Esophagus squamous epithelium (tissue), 5 donors: Measurements from ENCODE around the gene PTPRN2. TPM values are rescaled to one million over a fixed set of nuclear protein-coding genes. Genes with fewer than 3 reads are reported as not detected.

Source experiments
- DNase-seq: peaks from one replicate; lab custom pipeline; 2025; lab: John Stamatoyannopoulos, UW
- H3K27ac ChIP-seq, 4 donors: fragments of 200-600 bp; sonication (generic); one replicate each; pipeline ENCODE4 v1.5.1; 2016 to 2019; ENCODE audit warnings: mild to moderate bottlenecking in 1 of 4
- H3K27me3 ChIP-seq, 4 donors: fragments of 200-600 bp; sonication (generic); 1 replicate in 3 of 4; 2 replicates in 1 of 4; pipeline versions ENCODE4 v1.5.1 to v1.6.0; 2017 to 2021; ENCODE audit warnings: antibody characterized with exemption in 1 of 4
- H3K36me3 ChIP-seq, 3 donors: fragments of 200-600 bp; sonication (generic); one replicate each; pipeline ENCODE4 v1.5.1; 2016 to 2019
- H3K4me1 ChIP-seq, 3 donors: fragments of 200-600 bp; sonication (generic); one replicate each; pipeline ENCODE4 v1.5.1; 2017 to 2019
- H3K4me3 ChIP-seq, 4 donors: fragments of 200-600 bp; sonication (generic); 1 replicate in 3 of 4; 2 replicates in 1 of 4; pipeline ENCODE4 v1.5.1; 2016 to 2019; ENCODE audit warnings: mild to moderate bottlenecking in 2 of 4, moderate library complexity in 1 of 4
- H3K9me3 ChIP-seq, 3 donors: fragments of 200-600 bp; sonication (generic); one replicate each; pipeline ENCODE4 v1.5.1; 2016 to 2019
- POLR2A ChIP-seq, 4 donors: fragments of 450-650 bp; IDR thresholded peaks; one replicate each; pipeline ENCODE4 v1.6.1; 2017; ENCODE audit warnings: antibody characterized with exemption in 4 of 4, mild to moderate bottlenecking in 4 of 4, moderate library complexity in 3 of 4
- WGBS, 2 donors: methylation state at CpG; one replicate each; pipeline ENCODE4 v1.1.5; 2018; 5-methylcytosine and 5-hydroxymethylcytosine counted together
- intact Hi-C: fragments of 100-400 bp; cut with DNase I; formaldehyde crosslinking; loops from one replicate; pipeline ENCODE4 v1.15.0; 2022
- total RNA-seq, 4 donors: library from RNA; depleted of rRNA; stranded (reverse); fragments of >200 nt; gene quantifications; one replicate each; pipeline ENCODE4 v1.1.0, GENCODE V29; 2016
- TF ChIP-seq, protein P1 (sequence below), 6 experiments: fragments of 450-650 bp in 4 of 6; fragments of 200-600 bp in 2 of 6; sonication (generic) in 2 of 6; IDR thresholded peaks; one replicate each; pipeline ENCODE4 v1.5.1; 2016 to 2019; ENCODE audit warnings: antibody characterized with exemption in 6 of 6, mild to moderate bottlenecking in 4 of 6, moderate library complexity in 4 of 6
- donor health status: DM: yes; HTN: yes; CAD: no.

The PTPRN2 gene
- total RNA-seq, 4 donors from 2014 or later, result 0.38 to 2.7 (median 1.0) TPM

- intact Hi-C loops, result no loop called here
- no peak for DNase-seq
- 66 to 76% methylated on average over 13 of the region's 13 CpGs for WGBS, 2 donors
- H3K4me1 ChIP-seq, result no peaks in the 10 kb centered on the region
- TF ChIP-seq POLR2A (IDR thresholded peaks at IDR 0.05), result no peak
- TF ChIP-seq, protein P1, sequence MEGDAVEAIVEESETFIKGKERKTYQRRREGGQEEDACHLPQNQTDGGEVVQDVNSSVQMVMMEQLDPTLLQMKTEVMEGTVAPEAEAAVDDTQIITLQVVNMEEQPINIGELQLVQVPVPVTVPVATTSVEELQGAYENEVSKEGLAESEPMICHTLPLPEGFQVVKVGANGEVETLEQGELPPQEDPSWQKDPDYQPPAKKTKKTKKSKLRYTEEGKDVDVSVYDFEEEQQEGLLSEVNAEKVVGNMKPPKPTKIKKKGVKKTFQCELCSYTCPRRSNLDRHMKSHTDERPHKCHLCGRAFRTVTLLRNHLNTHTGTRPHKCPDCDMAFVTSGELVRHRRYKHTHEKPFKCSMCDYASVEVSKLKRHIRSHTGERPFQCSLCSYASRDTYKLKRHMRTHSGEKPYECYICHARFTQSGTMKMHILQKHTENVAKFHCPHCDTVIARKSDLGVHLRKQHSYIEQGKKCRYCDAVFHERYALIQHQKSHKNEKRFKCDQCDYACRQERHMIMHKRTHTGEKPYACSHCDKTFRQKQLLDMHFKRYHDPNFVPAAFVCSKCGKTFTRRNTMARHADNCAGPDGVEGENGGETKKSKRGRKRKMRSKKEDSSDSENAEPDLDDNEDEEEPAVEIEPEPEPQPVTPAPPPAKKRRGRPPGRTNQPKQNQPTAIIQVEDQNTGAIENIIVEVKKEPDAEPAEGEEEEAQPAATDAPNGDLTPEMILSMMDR (IDR thresholded peaks at IDR 0.05), result no peak
- no peak overlapping the region for H3K4me3 ChIP-seq
- peaks cover 0 to 23% (median 0%) of the 10 kb centered on the region in 4 donors for H3K27me3 ChIP-seq
- no peak overlapping the region for H3K27ac ChIP-seq
- no peaks in the 10 kb centered on the region for H3K36me3 ChIP-seq
- H3K9me3 ChIP-seq, result peaks cover 0 to 4% (median 0%) of the 10 kb centered on the region in 3 donors
Measured at GRCh38 chr7:157495594-157495993, 1092.0 kb downstream of the PTPRN2 start.

- Histone ChIP-seq H3K9me3 (peaks cover 0 to 4% (median 0%) of the 10 kb centered on the region in 3 donors), H3K36me3 (no peaks in the 10 kb centered on the region), H3K4me1 (peaks cover 0 to 2% (median 0%) of the 10 kb centered on the region in 3 donors), H3K27ac (no peak overlapping the region), H3K4me3 (no peak overlapping the region), H3K27me3 (peaks cover 0 to 23% (median 0%) of the 10 kb centered on the region in 4 donors)
- DNase-seq, result no peak
- intact Hi-C loops, result no loop called here
- no peak for TF ChIP-seq POLR2A (IDR thresholded peaks at IDR 0.05)
- TF ChIP-seq, protein P1 (IDR thresholded peaks at IDR 0.05), result no peak
- WGBS, 2 donors, result 36% methylated on average over 2 of the region's 2 CpGs
Measured at GRCh38 chr7:157495177-157495553, 1092.5 kb downstream of the PTPRN2 start.

DNA sequence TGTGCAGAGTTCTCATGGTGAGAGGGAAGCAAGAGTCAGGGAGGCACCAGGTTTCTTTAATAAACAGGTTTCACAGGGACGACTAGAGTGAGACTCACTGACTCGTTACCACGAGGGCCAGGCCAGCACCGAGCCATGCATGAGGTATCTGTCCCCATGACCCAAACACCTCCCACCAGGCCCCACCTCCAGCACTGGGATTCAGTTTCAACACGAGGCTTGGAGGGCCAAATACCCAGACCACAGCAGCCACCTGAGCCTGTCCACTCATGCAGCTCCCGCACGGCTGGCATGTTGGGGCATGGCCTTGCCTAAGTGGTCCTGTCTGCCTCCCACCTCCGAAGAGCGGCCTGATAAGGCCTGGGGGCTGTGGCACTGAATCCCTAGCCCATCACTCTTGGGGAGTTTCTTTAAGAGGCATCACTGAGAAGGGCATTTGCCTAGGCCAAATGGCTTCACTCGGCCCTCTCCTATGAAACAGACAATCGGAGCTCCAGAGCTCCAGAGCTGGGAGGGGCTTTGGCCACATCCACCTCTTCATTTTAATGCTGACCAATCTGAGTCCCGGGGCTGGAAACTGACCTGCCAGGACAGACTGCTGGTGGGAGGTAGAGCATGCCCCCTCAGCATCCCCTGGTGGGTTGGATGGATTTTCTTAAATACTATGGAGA, 1093.0 kb downstream of the PTPRN2 start:
- 55 to 77% methylated on average over 7 to 11 of the region's 12 CpGs for WGBS, 2 donors
- peaks cover 0 to 23% (median 0%) of the 10 kb centered on the region in 4 donors for H3K27me3 ChIP-seq
- H3K36me3 ChIP-seq, result no peaks in the 10 kb centered on the region
- DNase-seq, result no peak
- H3K4me3 ChIP-seq, result no peak overlapping the region
- intact Hi-C loops, result no loop called here
- H3K27ac ChIP-seq, result no peak overlapping the region
- H3K9me3 ChIP-seq, result peaks cover 0 to 4% (median 0%) of the 10 kb centered on the region in 3 donors
- TF ChIP-seq POLR2A (IDR thresholded peaks at IDR 0.05), result no peak
- TF ChIP-seq, protein P1 (IDR thresholded peaks at IDR 0.05), result no peak
- peaks cover 0 to 5% (median 0%) of the 10 kb centered on the region in 3 donors for H3K4me1 ChIP-seq

GRCh38 chr7:157493776-157494175, 1093.8 kb downstream of the PTPRN2 start:
- TF ChIP-seq POLR2A (IDR thresholded peaks at IDR 0.05), result no peak
- TF ChIP-seq, protein P1 (IDR thresholded peaks at IDR 0.05), result no peak
- no peak overlapping the region for H3K27ac ChIP-seq
- no peak overlapping the region for H3K4me3 ChIP-seq
- peaks cover 0 to 23% (median 0%) of the 10 kb centered on the region in 4 donors for H3K27me3 ChIP-seq
- H3K4me1 ChIP-seq, result peaks cover 0 to 5% (median 0%) of the 10 kb centered on the region in 3 donors
- intact Hi-C loops, result no loop called here
- peaks cover 0 to 4% (median 0%) of the 10 kb centered on the region in 3 donors for H3K9me3 ChIP-seq
- DNase-seq, result no peak
- no peaks in the 10 kb centered on the region for H3K36me3 ChIP-seq
- WGBS, 2 donors, result 71 to 79% methylated on average over 3 to 4 of the region's 4 CpGs

DNA sequence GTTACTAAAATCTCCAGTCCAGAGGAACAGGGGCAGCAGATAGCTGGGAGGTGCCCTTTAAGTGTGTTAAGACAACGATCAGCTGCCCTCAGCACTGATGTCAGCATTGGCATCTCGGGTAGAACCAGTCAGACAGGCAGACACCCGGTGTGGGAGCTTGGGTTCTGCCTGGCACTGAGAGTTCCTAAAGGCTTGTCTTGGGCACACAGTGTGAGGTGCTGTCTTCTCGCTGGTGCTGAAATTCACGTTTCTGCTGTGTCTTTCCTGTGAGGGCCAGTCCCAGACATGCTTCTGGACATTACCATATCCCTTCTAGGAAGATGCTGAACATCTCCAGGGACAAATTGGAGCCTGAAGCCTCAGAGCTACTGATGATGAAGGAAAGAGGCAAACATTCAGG, 1094.6 kb downstream of the PTPRN2 start:
- no peaks in the 10 kb centered on the region for H3K36me3 ChIP-seq
- WGBS, 2 donors, result 17 to 28% methylated on average over 4 to 5 of the region's 5 CpGs
- intact Hi-C loops, result no loop called here
- no peak for TF ChIP-seq POLR2A (IDR thresholded peaks at IDR 0.05)
- TF ChIP-seq, protein P1 (IDR thresholded peaks at IDR 0.05), result no peak
- H3K27ac ChIP-seq, result no peak overlapping the region
- peaks cover 0 to 23% (median 0%) of the 10 kb centered on the region in 4 donors for H3K27me3 ChIP-seq
- H3K9me3 ChIP-seq, result peaks cover 0 to 4% (median 0%) of the 10 kb centered on the region in 3 donors
- no peak overlapping the region for H3K4me3 ChIP-seq
- peaks cover 0 to 5% (median 0%) of the 10 kb centered on the region in 3 donors for H3K4me1 ChIP-seq
- no peak for DNase-seq
